ENCODE data around the gene NAA80.
A peak's percentile ranks its signal among the peaks of the same experiment; 100 is the strongest.

- TF ChIP-seq RAD21 (IDR thresholded peaks at IDR 0.05; ENCODE audit: insufficient read depth, low read depth, low read length), result no peak
- no peak for TF ChIP-seq ETV6 (conservative IDR thresholded peaks at IDR 0.05 in 1 of 2, IDR thresholded peaks at IDR 0.05 in 1 of 2; ENCODE audit: borderline replicate concordance in 1 of 2, low read depth in 1 of 2)
- TF ChIP-seq, protein P1, sequence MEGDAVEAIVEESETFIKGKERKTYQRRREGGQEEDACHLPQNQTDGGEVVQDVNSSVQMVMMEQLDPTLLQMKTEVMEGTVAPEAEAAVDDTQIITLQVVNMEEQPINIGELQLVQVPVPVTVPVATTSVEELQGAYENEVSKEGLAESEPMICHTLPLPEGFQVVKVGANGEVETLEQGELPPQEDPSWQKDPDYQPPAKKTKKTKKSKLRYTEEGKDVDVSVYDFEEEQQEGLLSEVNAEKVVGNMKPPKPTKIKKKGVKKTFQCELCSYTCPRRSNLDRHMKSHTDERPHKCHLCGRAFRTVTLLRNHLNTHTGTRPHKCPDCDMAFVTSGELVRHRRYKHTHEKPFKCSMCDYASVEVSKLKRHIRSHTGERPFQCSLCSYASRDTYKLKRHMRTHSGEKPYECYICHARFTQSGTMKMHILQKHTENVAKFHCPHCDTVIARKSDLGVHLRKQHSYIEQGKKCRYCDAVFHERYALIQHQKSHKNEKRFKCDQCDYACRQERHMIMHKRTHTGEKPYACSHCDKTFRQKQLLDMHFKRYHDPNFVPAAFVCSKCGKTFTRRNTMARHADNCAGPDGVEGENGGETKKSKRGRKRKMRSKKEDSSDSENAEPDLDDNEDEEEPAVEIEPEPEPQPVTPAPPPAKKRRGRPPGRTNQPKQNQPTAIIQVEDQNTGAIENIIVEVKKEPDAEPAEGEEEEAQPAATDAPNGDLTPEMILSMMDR (IDR thresholded peaks at IDR 0.05 in 2 of 3, conservative IDR thresholded peaks at IDR 0.05 in 1 of 3; ENCODE audit: control insufficient read depth in 2 of 3, extremely low read depth in 1 of 3, insufficient read depth in 1 of 3, low read depth in 3 of 3, low read length in 3 of 3), result peak; percentile 32 to 68 (median 35); a peak in 5 of 6 replicates
- TF ChIP-seq SREBF2 (IDR thresholded peaks at IDR 0.05; ENCODE audit: low read length), result no peak
- TF ChIP-seq POLR2AphosphoS5 (IDR thresholded peaks at IDR 0.05; ENCODE audit: low read length), result 0 out of 2 replicates have a peak, but pooled peaks have one; percentile 38
- no peak for TF ChIP-seq NFIC (IDR thresholded peaks at IDR 0.05; ENCODE audit: low read depth, low read length)
- TF ChIP-seq GATAD2B (conservative IDR thresholded peaks at IDR 0.05; ENCODE audit: low read depth), result 0 out of 2 replicates have a peak, but pooled peaks have one; percentile 8
- no peak; the same call in 1 of the 2 replicates for TF ChIP-seq ZNF24 (IDR thresholded peaks at IDR 0.05)
- TF ChIP-seq HDGF (IDR thresholded peaks at IDR 0.05), result no peak
- peak; percentile 71; the same call in 1 of the 2 replicates for TF ChIP-seq SMARCA5 (IDR thresholded peaks at IDR 0.05)
Observed at GRCh38 chr3:50321336-50322114, 22.3 kb upstream of the NAA80 start.

Data from GM12878 (cell line).